Esophagus squamous epithelium (tissue), 5 donors: ENCODE data around the gene ABHD13. TPM values are rescaled to one million over a fixed set of nuclear protein-coding genes. Genes with fewer than 3 reads are reported as not detected.
A peak's percentile ranks its signal among the peaks of the same experiment; 100 is the strongest.

Source experiments
- DNase-seq: peaks from one replicate; lab custom pipeline; 2025; lab: John Stamatoyannopoulos, UW
- H3K27ac ChIP-seq, 4 donors: fragments of 200-600 bp; sonication (generic); one replicate each; pipeline ENCODE4 v1.5.1; 2016 to 2019; ENCODE audit warnings: mild to moderate bottlenecking in 1 of 4
- H3K27me3 ChIP-seq, 4 donors: fragments of 200-600 bp; sonication (generic); 1 replicate in 3 of 4; 2 replicates in 1 of 4; pipeline versions ENCODE4 v1.5.1 to v1.6.0; 2017 to 2021; ENCODE audit warnings: antibody characterized with exemption in 1 of 4
- H3K36me3 ChIP-seq, 3 donors: fragments of 200-600 bp; sonication (generic); one replicate each; pipeline ENCODE4 v1.5.1; 2016 to 2019
- H3K4me1 ChIP-seq, 3 donors: fragments of 200-600 bp; sonication (generic); one replicate each; pipeline ENCODE4 v1.5.1; 2017 to 2019
- H3K4me3 ChIP-seq, 4 donors: fragments of 200-600 bp; sonication (generic); 1 replicate in 3 of 4; 2 replicates in 1 of 4; pipeline ENCODE4 v1.5.1; 2016 to 2019; ENCODE audit warnings: mild to moderate bottlenecking in 2 of 4, moderate library complexity in 1 of 4
- H3K9me3 ChIP-seq, 3 donors: fragments of 200-600 bp; sonication (generic); one replicate each; pipeline ENCODE4 v1.5.1; 2016 to 2019
- POLR2A ChIP-seq, 4 donors: fragments of 450-650 bp; IDR thresholded peaks; one replicate each; pipeline ENCODE4 v1.6.1; 2017; ENCODE audit warnings: antibody characterized with exemption in 4 of 4, mild to moderate bottlenecking in 4 of 4, moderate library complexity in 3 of 4
- WGBS, 2 donors: methylation state at CpG; one replicate each; pipeline ENCODE4 v1.1.5; 2018; 5-methylcytosine and 5-hydroxymethylcytosine counted together
- intact Hi-C: fragments of 100-400 bp; cut with DNase I; formaldehyde crosslinking; loops from one replicate; pipeline ENCODE4 v1.15.0; 2022
- total RNA-seq, 4 donors: library from RNA; depleted of rRNA; stranded (reverse); fragments of >200 nt; gene quantifications; one replicate each; pipeline ENCODE4 v1.1.0, GENCODE V29; 2016
- TF ChIP-seq, protein P1 (sequence below), 6 experiments: fragments of 450-650 bp in 4 of 6; fragments of 200-600 bp in 2 of 6; sonication (generic) in 2 of 6; IDR thresholded peaks; one replicate each; pipeline ENCODE4 v1.5.1; 2016 to 2019; ENCODE audit warnings: antibody characterized with exemption in 6 of 6, mild to moderate bottlenecking in 4 of 6, moderate library complexity in 4 of 6
- donor health status: DM: yes; HTN: yes; CAD: no.

Gene ABHD13
- total RNA-seq = 10 to 100 TPM in 1 of 4 donors, 1 to 10 TPM in 3; 6.8 to 12.2 (median 8.4) TPM

DNA sequence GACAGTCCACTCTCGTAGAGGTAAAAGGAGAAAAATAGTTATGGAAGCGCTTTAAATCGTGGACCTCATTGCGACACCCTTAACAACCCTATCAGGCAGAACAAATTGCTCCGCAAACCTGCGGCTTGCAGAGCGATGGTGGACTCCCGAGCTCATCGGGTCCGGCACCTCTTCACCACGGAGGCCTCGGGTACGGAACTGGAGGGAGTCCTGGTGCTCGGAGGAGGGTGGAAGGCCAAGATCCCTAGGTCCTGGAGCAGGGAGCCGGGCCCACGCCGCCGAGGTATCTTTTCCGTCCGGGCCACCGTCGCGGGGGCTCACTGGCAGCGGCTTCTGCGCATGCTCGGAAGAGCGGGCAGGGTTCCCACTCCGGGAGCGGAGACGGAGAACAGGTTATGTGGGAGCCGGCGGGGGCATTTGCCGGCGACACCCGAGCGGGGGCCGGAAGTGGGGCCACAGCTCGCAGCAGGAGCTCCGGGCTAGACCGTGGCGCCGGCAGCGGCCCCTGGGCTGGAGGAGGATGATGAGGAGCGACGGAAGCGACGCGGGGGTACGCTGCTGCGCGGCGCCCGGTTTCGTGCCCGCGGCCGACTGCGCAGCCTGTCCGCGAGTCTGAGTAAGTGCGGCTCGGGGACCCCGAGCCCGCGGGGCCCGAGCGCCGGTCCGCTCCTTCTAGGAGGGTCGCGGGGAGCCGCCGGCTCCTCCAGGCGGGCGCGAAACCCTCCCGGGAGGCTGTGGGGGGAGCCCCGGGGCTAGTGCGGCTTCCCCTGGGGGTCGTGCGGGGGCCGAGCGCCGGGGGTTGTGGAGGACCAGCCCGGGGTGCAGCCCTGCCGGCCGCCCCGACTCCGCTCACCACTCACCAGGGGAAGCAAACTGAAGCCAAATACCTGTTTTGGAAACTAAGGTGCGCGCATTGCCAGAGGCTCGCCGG lies at the start of gene ABHD13:
Gene ABHD13 (plus strand): TSS at position 349 of the 931 bp plus-strand sequence. CDS start 10,827 bp downstream, outside the sequence.
- no peaks in the 10 kb centered on the region for H3K27me3 ChIP-seq
- H3K4me3 ChIP-seq = peak within 1 kb of the TSS; percentile 76 to 100 (median 88)
- peak; percentile 47 for DNase-seq
- 0% methylated on average over 3 to 32 of the region's 93 CpGs for WGBS, 2 donors
- peak within 1 kb of the TSS; percentile 90 to 94 (median 93) for H3K27ac ChIP-seq
- H3K4me1 ChIP-seq = peaks cover 25 to 80% (median 36%) of the 10 kb centered on the region in 3 donors
- TF ChIP-seq POLR2A (IDR thresholded peaks at IDR 0.05) = peak in 2 of 4 donors; percentile 61 to 75
- TF ChIP-seq, protein P1, sequence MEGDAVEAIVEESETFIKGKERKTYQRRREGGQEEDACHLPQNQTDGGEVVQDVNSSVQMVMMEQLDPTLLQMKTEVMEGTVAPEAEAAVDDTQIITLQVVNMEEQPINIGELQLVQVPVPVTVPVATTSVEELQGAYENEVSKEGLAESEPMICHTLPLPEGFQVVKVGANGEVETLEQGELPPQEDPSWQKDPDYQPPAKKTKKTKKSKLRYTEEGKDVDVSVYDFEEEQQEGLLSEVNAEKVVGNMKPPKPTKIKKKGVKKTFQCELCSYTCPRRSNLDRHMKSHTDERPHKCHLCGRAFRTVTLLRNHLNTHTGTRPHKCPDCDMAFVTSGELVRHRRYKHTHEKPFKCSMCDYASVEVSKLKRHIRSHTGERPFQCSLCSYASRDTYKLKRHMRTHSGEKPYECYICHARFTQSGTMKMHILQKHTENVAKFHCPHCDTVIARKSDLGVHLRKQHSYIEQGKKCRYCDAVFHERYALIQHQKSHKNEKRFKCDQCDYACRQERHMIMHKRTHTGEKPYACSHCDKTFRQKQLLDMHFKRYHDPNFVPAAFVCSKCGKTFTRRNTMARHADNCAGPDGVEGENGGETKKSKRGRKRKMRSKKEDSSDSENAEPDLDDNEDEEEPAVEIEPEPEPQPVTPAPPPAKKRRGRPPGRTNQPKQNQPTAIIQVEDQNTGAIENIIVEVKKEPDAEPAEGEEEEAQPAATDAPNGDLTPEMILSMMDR (IDR thresholded peaks at IDR 0.05) = peak in 1 of 6 experiments; percentile 16
- no peaks in the 10 kb centered on the region for H3K36me3 ChIP-seq
- intact Hi-C loops = no loop called here
- H3K9me3 ChIP-seq = no peaks in the 10 kb centered on the region

DNA sequence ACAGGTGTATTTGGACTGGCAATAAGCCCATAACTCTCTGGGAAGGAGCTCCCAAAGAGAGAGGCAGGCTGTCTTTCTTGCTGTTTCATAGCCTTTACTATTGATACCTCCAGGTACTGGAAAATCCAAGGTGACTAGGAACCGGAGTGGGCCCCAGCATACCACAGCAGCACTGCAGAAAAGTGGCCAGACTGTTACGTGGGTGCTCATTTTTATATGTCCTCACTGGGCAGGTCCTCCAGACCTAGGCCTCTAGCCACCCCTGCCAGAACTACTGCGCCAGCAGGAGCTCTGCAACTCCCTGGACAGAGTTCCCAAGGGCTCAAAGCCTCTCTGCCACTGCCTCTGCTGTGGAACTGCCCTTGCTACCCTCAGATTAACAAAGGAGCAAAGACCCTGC lies 49.3 kb upstream of the ABHD13 start:
- no peak overlapping the region for H3K4me3 ChIP-seq
- no peaks in the 10 kb centered on the region for H3K27me3 ChIP-seq
- intact Hi-C loops = no loop called here
- no peaks in the 10 kb centered on the region for H3K4me1 ChIP-seq
- H3K9me3 ChIP-seq = peaks cover 0 to 7% (median 0%) of the 10 kb centered on the region in 3 donors
- no peak for DNase-seq
- WGBS, 2 donors = 77 to 90% methylated on average over 2 to 3 of the region's 3 CpGs
- no peak for TF ChIP-seq POLR2A (IDR thresholded peaks at IDR 0.05)
- TF ChIP-seq, protein P1 (IDR thresholded peaks at IDR 0.05) = no peak
- no peak overlapping the region for H3K27ac ChIP-seq
- H3K36me3 ChIP-seq = no peaks in the 10 kb centered on the region

DNA sequence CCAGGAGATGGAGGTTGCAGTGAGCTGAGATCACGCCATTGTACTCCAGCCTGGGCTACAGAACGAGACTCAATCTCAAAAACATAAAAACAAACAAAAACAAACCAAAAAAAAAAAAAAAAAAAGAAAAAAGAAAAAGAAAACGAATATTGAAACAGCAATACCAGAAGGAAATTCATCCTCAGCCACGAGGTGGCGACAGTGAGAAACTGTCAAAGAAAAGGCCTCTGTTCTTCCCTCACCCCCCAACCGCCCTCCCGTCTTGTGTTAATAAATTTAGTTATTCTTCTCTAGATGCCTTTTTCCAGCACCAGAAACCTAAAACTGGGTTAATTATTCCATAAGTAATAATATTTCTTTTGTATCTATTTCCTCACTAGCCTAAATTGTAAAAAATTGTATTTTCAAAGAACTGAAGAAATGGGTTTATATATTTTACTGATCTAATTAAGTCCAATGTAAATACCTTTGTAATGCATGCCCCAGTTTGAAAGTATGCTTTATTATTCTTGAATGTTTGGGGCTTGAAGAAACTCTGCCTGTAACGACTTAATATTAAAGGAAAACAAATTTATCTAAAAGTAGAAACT lies 41.4 kb upstream of the ABHD13 start:
- intact Hi-C loops = no loop called here
- Histone ChIP-seq H3K36me3 (no peaks in the 10 kb centered on the region), H3K4me3 (no peak overlapping the region), H3K27me3 (no peaks in the 10 kb centered on the region), H3K9me3 (peaks cover 0 to 8% (median 0%) of the 10 kb centered on the region in 3 donors), H3K4me1 (no peaks in the 10 kb centered on the region), H3K27ac (no peak overlapping the region)
- no peak for TF ChIP-seq POLR2A (IDR thresholded peaks at IDR 0.05)
- TF ChIP-seq, protein P1 (IDR thresholded peaks at IDR 0.05) = no peak
- WGBS, 2 donors = 36 to 50% methylated on average over 7 to 8 of the region's 8 CpGs
- DNase-seq = no peak

DNA sequence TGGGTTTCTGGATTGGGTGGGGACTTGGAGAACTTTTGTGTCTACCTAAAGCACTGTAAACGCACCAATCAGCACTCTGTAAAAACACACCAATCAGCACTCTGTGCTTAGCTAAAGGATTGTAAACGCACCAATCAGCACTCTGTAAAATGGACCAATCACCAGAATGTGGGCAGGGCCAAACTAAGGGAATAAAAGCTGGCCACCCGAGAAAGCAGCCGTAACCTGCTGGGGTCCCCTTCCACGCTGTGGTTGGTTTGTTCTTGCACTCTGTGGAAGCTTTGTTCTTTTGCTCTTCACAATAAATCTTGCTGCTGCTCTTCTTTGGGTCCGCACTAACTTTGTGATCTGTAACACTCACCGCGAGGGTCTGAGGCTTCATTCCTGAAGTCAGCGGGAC lies 40.1 kb upstream of the ABHD13 start:
- Histone ChIP-seq H3K36me3 (no peaks in the 10 kb centered on the region), H3K4me1 (no peaks in the 10 kb centered on the region), H3K4me3 (no peak overlapping the region), H3K27ac (no peak overlapping the region), H3K27me3 (no peaks in the 10 kb centered on the region), H3K9me3 (peaks cover 0 to 5% (median 0%) of the 10 kb centered on the region in 3 donors)
- no peak for TF ChIP-seq POLR2A (IDR thresholded peaks at IDR 0.05)
- TF ChIP-seq, protein P1 (IDR thresholded peaks at IDR 0.05) = no peak
- 80 to 92% methylated on average over 3 to 5 of the region's 9 CpGs for WGBS, 2 donors
- no peak for DNase-seq
- intact Hi-C loops = no loop called here

DNA sequence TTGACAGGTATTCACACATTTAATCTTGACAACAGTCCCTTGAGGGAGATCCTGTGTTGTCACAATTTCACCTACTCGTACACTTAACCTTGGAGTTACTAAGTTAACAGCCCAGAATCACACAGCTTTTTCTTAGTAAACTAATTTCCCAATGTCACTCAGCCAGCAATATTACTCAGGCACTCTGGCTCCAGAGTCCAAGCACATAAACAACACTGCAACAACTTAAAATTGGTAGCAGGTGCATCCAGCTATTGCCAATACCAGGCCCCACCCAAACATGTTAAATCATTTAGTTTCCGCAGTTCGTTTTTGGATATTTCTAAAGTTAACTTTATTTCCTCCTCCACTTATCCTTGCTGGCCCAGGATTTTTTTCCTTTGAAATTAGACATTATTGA lies 35.5 kb upstream of the ABHD13 start:
- DNase-seq = no peak
- Histone ChIP-seq H3K36me3 (no peaks in the 10 kb centered on the region), H3K27me3 (no peaks in the 10 kb centered on the region), H3K9me3 (no peaks in the 10 kb centered on the region), H3K27ac (no peak overlapping the region), H3K4me1 (no peaks in the 10 kb centered on the region), H3K4me3 (no peak overlapping the region)
- no peak for TF ChIP-seq POLR2A (IDR thresholded peaks at IDR 0.05)
- TF ChIP-seq, protein P1 (IDR thresholded peaks at IDR 0.05) = no peak
- intact Hi-C loops = no loop called here
- 52 to 64% methylated on average over 3 of the region's 3 CpGs for WGBS, 2 donors
